ENCODE results near the gene TCF20.

- no peak for TF ChIP-seq CTCF (IDR thresholded peaks at IDR 0.05; ENCODE audit: low read depth, low read length)
- TF ChIP-seq POLR2A (IDR thresholded peaks at IDR 0.05; ENCODE audit: extremely low read depth, insufficient read length), result no peak
Measured at GRCh38 chr22:42225841-42226240, 44.6 kb downstream of the TCF20 start.
